ENCODE data around the gene RAB35.

Gene RAB35

GRCh38 chr12:120116441-120116791 lies at the start of gene RAB35:
Gene RAB35, minus strand, starts transcription at chr12:120116753. Its CDS starts 103 bp downstream, at chr12:120116650.
- no peak for DNase-seq

- DNase-seq: no peak
Observed at GRCh38 chr12:120164293-120164692, 47.7 kb upstream of the RAB35 start.

GRCh38 chr12:120162763-120163162 lies 46.2 kb upstream of the RAB35 start:
- no peak for DNase-seq

GRCh38 chr12:120161852-120162251 lies 45.3 kb upstream of the RAB35 start:
- DNase-seq: no peak

GRCh38 chr12:120159509-120160237 lies 43.1 kb upstream of the RAB35 start:
- DNase-seq: no peak

GRCh38 chr12:120158351-120158750 lies 41.8 kb upstream of the RAB35 start:
- no peak for DNase-seq

GRCh38 chr12:120157678-120158077 lies 41.1 kb upstream of the RAB35 start:
- no peak for DNase-seq

- DNase-seq: no peak
Observed at GRCh38 chr12:120156315-120157259, 40.0 kb upstream of the RAB35 start.

- no peak for DNase-seq
Observed at GRCh38 chr12:120155072-120155471, 38.5 kb upstream of the RAB35 start.

- no peak for DNase-seq
Observed at GRCh38 chr12:120150919-120151525, 34.5 kb upstream of the RAB35 start.

- no peak for DNase-seq
Observed at GRCh38 chr12:120148011-120148410, 31.5 kb upstream of the RAB35 start.

GRCh38 chr12:120145164-120145563 lies 28.6 kb upstream of the RAB35 start:
- no peak for DNase-seq

GRCh38 chr12:120144215-120144614 lies 27.7 kb upstream of the RAB35 start:
- DNase-seq: no peak

- DNase-seq: no peak
Observed at GRCh38 chr12:120142231-120142877, 25.8 kb upstream of the RAB35 start.

GRCh38 chr12:120141336-120141735 lies 24.8 kb upstream of the RAB35 start:
- DNase-seq: no peak

GRCh38 chr12:120140603-120141002 lies 24.1 kb upstream of the RAB35 start:
- DNase-seq: no peak

GRCh38 chr12:120139958-120140357 lies 23.4 kb upstream of the RAB35 start:
- no peak for DNase-seq

GRCh38 chr12:120138366-120138765 lies 21.8 kb upstream of the RAB35 start:
- DNase-seq: no peak

GRCh38 chr12:120137833-120138232 lies 21.3 kb upstream of the RAB35 start:
- DNase-seq: no peak

GRCh38 chr12:120136093-120136770 lies 19.7 kb upstream of the RAB35 start:
- no peak for DNase-seq

GRCh38 chr12:120134307-120134980 lies 17.9 kb upstream of the RAB35 start:
- DNase-seq: no peak

GRCh38 chr12:120132863-120133385 lies 16.4 kb upstream of the RAB35 start:
- DNase-seq: peak in 1 of 2 donors; percentile 21

All from CD4-positive, alpha-beta T cell treated with Interleukin-1 beta for 1 hour (primary cell).